Neural cell (in vitro differentiated cells): ENCODE measurements around the gene SCUBE1. TPM values are rescaled to one million over a fixed set of nuclear protein-coding genes. Genes with fewer than 3 reads are reported as not detected.

Source experiments
- H2AFZ ChIP-seq: fragments of 200-600, 300-800 bp; sonication (generic), shearing (Covaris generic); 2 replicates; pipeline ENCODE4 v1.6.0; 2014; ENCODE audit warnings: low read depth, mild to moderate bottlenecking, antibody characterized with exemption, low read length, moderate library complexity
- H3F3A ChIP-seq: fragments of 200-600 bp; shearing (Covaris generic); 2 replicates; pipeline ENCODE4 v1.6.1; 2016; ENCODE audit warnings: mild to moderate bottlenecking, moderate library complexity, mixed read lengths, antibody characterized with exemption, low read length; ENCODE audit not compliant: insufficient read depth, poor library complexity, severe bottlenecking
- H3K27ac ChIP-seq: fragments of 200-600, 300-800 bp; sonication (generic), shearing (Covaris generic); 2 replicates; pipeline ENCODE4 v1.5.1; 2014; ENCODE audit warnings: mild to moderate bottlenecking, low read length, moderate library complexity
- H3K27me3 ChIP-seq: fragments of 300-800, 200-600 bp; sonication (generic), shearing (Covaris generic); 2 replicates; pipeline ENCODE4 v1.6.0; 2014; ENCODE audit warnings: mild to moderate bottlenecking, low read depth, low read length, moderate library complexity; ENCODE audit not compliant: insufficient read depth
- H3K36me3 ChIP-seq: fragments of 300-800, 200-600 bp; sonication (generic), shearing (Covaris generic); 2 replicates; pipeline ENCODE4 v1.5.1; 2014; ENCODE audit warnings: mild to moderate bottlenecking, antibody characterized with exemption, low read length, moderate library complexity; ENCODE audit not compliant: insufficient read depth
- H3K4me2 ChIP-seq: fragments of 300-800, 200-600 bp; sonication (generic), shearing (Covaris generic); 2 replicates; pipeline ENCODE4 v1.6.0; 2014; ENCODE audit warnings: mild to moderate bottlenecking, low read length
- H3K4me3 ChIP-seq: fragments of 300-800, 200-600 bp; sonication (generic), shearing (Covaris generic); 2 replicates; pipeline ENCODE4 v1.5.1; 2014; ENCODE audit warnings: mild to moderate bottlenecking, low read length, moderate library complexity
- H3K79me2 ChIP-seq: fragments of 200-600 bp; shearing (Covaris generic); replicated peaks from 2 replicates; pipeline ENCODE4 v1.6.0; 2014; ENCODE audit warnings: mild to moderate bottlenecking, low read length, moderate library complexity; ENCODE audit not compliant: insufficient read depth
- H3K9ac ChIP-seq: fragments of 300-800, 200-600 bp; sonication (generic), shearing (Covaris generic); 2 replicates; pipeline ENCODE4 v1.6.1; 2016; ENCODE audit warnings: mild to moderate bottlenecking, low read length, mixed read lengths
- H3K9me2 ChIP-seq: fragments of 200-600 bp; shearing (Covaris generic); 2 replicates; pipeline ENCODE4 v1.6.1; 2016; ENCODE audit warnings: mild to moderate bottlenecking, low read length, mixed read lengths; ENCODE audit not compliant: insufficient read depth
- H3K9me3 ChIP-seq: fragments of 200-600, 300-800 bp; sonication (generic), shearing (Covaris generic); 2 replicates; pipeline ENCODE4 v1.6.1; 2016; ENCODE audit warnings: mild to moderate bottlenecking, mixed run types, low read length, moderate library complexity, mixed read lengths
- H4K20me1 ChIP-seq: fragments of 200-600 bp; shearing (Covaris generic); 2 replicates; pipeline ENCODE4 v1.6.1; 2016; ENCODE audit warnings: mild to moderate bottlenecking, mixed run types; ENCODE audit not compliant: insufficient read depth
- EP300 ChIP-seq: fragments of 450-650 bp; conservative IDR thresholded peaks from 2 replicates; pipeline ENCODE4 v1.6.1; 2014; ENCODE audit warnings: antibody characterized with exemption, mild to moderate bottlenecking, moderate library complexity; ENCODE audit not compliant: poor library complexity, severe bottlenecking
- EZH2 ChIP-seq: fragments of 200-600, 300-800 bp; shearing (Covaris generic), sonication (generic); IDR thresholded peaks from 2 replicates; pipeline ENCODE4 v1.6.1; 2014; ENCODE audit warnings: antibody characterized with exemption, low read length, borderline replicate concordance, mild to moderate bottlenecking; ENCODE audit not compliant: insufficient read depth, poor library complexity, severe bottlenecking
- MXI1 ChIP-seq: fragments of 450-650 bp; conservative IDR thresholded peaks from 2 replicates; pipeline ENCODE4 v1.6.1; 2014; ENCODE audit warnings: antibody characterized with exemption, mild to moderate bottlenecking; ENCODE audit not compliant: poor library complexity, severe bottlenecking
- POLR2AphosphoS5 ChIP-seq: IDR thresholded peaks from 2 replicates; pipeline ENCODE4 v1.6.1; 2012
- RAD21 ChIP-seq: fragments of 450-650 bp; conservative IDR thresholded peaks from 2 replicates; pipeline ENCODE4 v1.6.1; 2014; ENCODE audit warnings: antibody characterized with exemption, mild to moderate bottlenecking, moderate library complexity
- SMC3 ChIP-seq: fragments of 450-650 bp; conservative IDR thresholded peaks from 2 replicates; pipeline ENCODE4 v1.6.1; 2014; ENCODE audit warnings: antibody characterized with exemption, mild to moderate bottlenecking, moderate library complexity; ENCODE audit not compliant: poor library complexity
- TAF1 ChIP-seq: IDR thresholded peaks from 2 replicates; pipeline ENCODE4 v1.6.1; 2012; ENCODE audit warnings: low read depth
- polyA plus RNA-seq: library from polyadenylated mRNA; depleted of rRNA; stranded (reverse); fragments of >200 nt; gene quantifications from 2 replicates; pipeline ENCODE4 v1.2.3, GENCODE V29; 2014
- TF ChIP-seq, protein P1 (sequence below): IDR thresholded peaks from 2 replicates; pipeline ENCODE4 v1.6.1; 2012; ENCODE audit warnings: borderline replicate concordance
- TF ChIP-seq, protein P2 (sequence below): fragments of 450-650 bp; IDR thresholded peaks from 2 replicates; pipeline ENCODE4 v1.5.1; 2014; ENCODE audit warnings: antibody characterized with exemption, mild to moderate bottlenecking, moderate library complexity; ENCODE audit not compliant: poor library complexity, severe bottlenecking

The SCUBE1 gene
- polyA plus RNA-seq, 1 donor from 2014 or later: 8.4 TPM

DNA sequence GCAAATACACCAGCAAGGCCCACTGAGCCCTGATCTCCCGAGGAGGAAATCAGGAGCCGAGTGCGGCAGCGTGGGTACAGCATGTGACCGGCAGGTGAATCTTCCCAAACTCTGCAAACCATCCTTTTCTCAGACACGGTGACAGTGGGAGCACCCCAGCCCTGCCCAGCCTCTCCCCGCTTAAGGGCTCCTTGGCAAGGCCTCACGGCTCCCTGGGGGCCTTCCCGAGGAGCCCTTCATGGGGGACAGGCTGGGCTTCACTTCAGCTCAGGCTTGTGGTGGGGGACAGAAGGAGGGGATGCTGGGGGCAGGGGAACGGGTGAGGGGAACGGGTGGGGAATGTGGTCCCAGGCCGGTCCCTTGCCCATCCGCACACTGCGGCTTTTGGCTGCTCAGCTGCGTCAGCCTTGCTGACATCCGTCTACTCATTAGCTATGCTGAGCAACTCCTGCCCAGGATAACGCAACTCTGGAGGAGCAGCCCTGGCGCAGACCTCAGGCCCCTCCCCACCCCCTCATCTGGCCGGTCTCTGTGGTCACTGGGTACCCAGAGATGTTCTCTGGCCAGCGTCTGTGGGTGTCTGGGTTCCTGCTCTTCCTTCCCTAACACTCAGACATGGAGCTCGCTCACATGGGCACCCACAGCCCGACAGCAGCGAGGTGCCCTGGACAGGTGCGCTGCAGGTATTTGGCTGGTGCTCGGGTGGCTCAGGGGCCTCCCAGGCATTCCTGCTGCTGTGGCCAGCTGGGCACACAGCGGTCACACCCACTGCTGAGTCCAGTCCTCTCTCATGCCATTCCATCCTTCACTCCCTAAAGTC lies 134.3 kb downstream of the SCUBE1 start:
- Histone ChIP-seq H3K9me2 (no peaks in the 10 kb centered on the region), H3K4me3 (no peak overlapping the region), H3K79me2 (no peaks in the 10 kb centered on the region), H3K9me3 (no peaks in the 10 kb centered on the region), H3K4me2 (no peak overlapping the region), H3K36me3 (no peaks in the 10 kb centered on the region), H3K9ac (no peak overlapping the region), H3K27me3 (no peaks in the 10 kb centered on the region), H3K27ac (no peak overlapping the region), H2AFZ (no peak overlapping the region), H3F3A (no peaks in the 10 kb centered on the region), H4K20me1 (no peaks in the 10 kb centered on the region)
- TF ChIP-seq MXI1 (no peak), TAF1 (no peak), EZH2 (no peak), RAD21 (no peak), SMC3 (no peak), POLR2AphosphoS5 (no peak), EP300 (no peak)
- TF ChIP-seq, protein P1, sequence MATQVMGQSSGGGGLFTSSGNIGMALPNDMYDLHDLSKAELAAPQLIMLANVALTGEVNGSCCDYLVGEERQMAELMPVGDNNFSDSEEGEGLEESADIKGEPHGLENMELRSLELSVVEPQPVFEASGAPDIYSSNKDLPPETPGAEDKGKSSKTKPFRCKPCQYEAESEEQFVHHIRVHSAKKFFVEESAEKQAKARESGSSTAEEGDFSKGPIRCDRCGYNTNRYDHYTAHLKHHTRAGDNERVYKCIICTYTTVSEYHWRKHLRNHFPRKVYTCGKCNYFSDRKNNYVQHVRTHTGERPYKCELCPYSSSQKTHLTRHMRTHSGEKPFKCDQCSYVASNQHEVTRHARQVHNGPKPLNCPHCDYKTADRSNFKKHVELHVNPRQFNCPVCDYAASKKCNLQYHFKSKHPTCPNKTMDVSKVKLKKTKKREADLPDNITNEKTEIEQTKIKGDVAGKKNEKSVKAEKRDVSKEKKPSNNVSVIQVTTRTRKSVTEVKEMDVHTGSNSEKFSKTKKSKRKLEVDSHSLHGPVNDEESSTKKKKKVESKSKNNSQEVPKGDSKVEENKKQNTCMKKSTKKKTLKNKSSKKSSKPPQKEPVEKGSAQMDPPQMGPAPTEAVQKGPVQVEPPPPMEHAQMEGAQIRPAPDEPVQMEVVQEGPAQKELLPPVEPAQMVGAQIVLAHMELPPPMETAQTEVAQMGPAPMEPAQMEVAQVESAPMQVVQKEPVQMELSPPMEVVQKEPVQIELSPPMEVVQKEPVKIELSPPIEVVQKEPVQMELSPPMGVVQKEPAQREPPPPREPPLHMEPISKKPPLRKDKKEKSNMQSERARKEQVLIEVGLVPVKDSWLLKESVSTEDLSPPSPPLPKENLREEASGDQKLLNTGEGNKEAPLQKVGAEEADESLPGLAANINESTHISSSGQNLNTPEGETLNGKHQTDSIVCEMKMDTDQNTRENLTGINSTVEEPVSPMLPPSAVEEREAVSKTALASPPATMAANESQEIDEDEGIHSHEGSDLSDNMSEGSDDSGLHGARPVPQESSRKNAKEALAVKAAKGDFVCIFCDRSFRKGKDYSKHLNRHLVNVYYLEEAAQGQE: no peak
- TF ChIP-seq, protein P2, sequence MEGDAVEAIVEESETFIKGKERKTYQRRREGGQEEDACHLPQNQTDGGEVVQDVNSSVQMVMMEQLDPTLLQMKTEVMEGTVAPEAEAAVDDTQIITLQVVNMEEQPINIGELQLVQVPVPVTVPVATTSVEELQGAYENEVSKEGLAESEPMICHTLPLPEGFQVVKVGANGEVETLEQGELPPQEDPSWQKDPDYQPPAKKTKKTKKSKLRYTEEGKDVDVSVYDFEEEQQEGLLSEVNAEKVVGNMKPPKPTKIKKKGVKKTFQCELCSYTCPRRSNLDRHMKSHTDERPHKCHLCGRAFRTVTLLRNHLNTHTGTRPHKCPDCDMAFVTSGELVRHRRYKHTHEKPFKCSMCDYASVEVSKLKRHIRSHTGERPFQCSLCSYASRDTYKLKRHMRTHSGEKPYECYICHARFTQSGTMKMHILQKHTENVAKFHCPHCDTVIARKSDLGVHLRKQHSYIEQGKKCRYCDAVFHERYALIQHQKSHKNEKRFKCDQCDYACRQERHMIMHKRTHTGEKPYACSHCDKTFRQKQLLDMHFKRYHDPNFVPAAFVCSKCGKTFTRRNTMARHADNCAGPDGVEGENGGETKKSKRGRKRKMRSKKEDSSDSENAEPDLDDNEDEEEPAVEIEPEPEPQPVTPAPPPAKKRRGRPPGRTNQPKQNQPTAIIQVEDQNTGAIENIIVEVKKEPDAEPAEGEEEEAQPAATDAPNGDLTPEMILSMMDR: no peak

- Histone ChIP-seq H4K20me1 (no peaks in the 10 kb centered on the region), H3F3A (no peaks in the 10 kb centered on the region), H3K9ac (no peak overlapping the region), H3K4me3 (no peak overlapping the region), H3K4me2 (no peak overlapping the region), H3K27me3 (no peaks in the 10 kb centered on the region), H2AFZ (no peak overlapping the region), H3K36me3 (no peaks in the 10 kb centered on the region), H3K79me2 (no peaks in the 10 kb centered on the region), H3K9me2 (no peaks in the 10 kb centered on the region), H3K27ac (no peak overlapping the region), H3K9me3 (no peaks in the 10 kb centered on the region)
- no peak for TF ChIP-seq EP300
- TF ChIP-seq, protein P1: no peak
- no peak for TF ChIP-seq TAF1
- TF ChIP-seq POLR2AphosphoS5: no peak
- TF ChIP-seq RAD21: no peak
- no peak for TF ChIP-seq EZH2
- no peak for TF ChIP-seq MXI1
- TF ChIP-seq, protein P2: no peak
- TF ChIP-seq SMC3: no peak
These were observed 135.1 kb downstream of the SCUBE1 start for GRCh38 chr22:43207849-43208702.
